ENCODE data around the gene HSPA5.

DNA sequence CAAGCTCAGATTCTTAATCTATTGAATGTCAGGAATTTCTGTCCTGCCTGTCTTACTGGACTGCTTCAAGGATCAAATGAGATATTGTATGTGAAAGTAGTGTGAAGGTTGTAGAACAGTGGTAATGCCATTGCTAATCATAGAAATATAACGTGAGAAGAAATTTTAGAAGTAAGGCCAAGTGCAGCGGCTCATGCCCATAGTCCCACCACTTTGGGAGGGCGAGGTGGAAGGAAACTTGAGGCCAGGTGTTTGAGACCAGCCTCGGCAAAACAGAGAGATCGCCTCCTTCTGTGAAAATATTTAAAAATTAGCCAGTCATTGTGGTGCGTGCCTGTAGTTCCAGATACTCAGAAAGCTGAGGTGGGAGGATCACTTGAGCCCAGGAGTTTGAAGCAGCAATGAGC is 5.1 kb upstream of the HSPA5 start:
- TF ChIP-seq, protein P1, sequence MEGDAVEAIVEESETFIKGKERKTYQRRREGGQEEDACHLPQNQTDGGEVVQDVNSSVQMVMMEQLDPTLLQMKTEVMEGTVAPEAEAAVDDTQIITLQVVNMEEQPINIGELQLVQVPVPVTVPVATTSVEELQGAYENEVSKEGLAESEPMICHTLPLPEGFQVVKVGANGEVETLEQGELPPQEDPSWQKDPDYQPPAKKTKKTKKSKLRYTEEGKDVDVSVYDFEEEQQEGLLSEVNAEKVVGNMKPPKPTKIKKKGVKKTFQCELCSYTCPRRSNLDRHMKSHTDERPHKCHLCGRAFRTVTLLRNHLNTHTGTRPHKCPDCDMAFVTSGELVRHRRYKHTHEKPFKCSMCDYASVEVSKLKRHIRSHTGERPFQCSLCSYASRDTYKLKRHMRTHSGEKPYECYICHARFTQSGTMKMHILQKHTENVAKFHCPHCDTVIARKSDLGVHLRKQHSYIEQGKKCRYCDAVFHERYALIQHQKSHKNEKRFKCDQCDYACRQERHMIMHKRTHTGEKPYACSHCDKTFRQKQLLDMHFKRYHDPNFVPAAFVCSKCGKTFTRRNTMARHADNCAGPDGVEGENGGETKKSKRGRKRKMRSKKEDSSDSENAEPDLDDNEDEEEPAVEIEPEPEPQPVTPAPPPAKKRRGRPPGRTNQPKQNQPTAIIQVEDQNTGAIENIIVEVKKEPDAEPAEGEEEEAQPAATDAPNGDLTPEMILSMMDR (IDR thresholded peaks at IDR 0.05): no peak
- TF ChIP-seq, protein P2, sequence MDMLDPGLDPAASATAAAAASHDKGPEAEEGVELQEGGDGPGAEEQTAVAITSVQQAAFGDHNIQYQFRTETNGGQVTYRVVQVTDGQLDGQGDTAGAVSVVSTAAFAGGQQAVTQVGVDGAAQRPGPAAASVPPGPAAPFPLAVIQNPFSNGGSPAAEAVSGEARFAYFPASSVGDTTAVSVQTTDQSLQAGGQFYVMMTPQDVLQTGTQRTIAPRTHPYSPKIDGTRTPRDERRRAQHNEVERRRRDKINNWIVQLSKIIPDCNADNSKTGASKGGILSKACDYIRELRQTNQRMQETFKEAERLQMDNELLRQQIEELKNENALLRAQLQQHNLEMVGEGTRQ (CRISPR knock-in tag; IDR thresholded peaks at IDR 0.05): no peak
- TF ChIP-seq ZNF121 (CRISPR knock-in tag; IDR thresholded peaks at IDR 0.05): no peak
- TF ChIP-seq, protein P3, sequence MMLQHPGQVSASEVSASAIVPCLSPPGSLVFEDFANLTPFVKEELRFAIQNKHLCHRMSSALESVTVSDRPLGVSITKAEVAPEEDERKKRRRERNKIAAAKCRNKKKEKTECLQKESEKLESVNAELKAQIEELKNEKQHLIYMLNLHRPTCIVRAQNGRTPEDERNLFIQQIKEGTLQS (CRISPR knock-in tag; conservative IDR thresholded peaks at IDR 0.05): no peak
